HepG2 (cell line): Measurements from ENCODE around the gene LHB. TPM values are rescaled to one million over a fixed set of nuclear protein-coding genes. Genes with fewer than 3 reads are reported as not detected.

ENCODE experiments used
- BORCS8-MEF2B ChIP-seq: sonication (generic); formaldehyde crosslinking; IDR thresholded peaks from 2 replicates; pipeline ENCODE4 v1.8.0; 2022; ENCODE audit warnings: mild to moderate bottlenecking, missing genetic modification reagents
- DNMT1 ChIP-seq: sonication (generic); formaldehyde crosslinking; IDR thresholded peaks from 2 replicates; pipeline ENCODE4 v1.5.1; 2020; ENCODE audit warnings: mild to moderate bottlenecking, missing genetic modification reagents
- ELF1 ChIP-seq: sonication (generic); formaldehyde crosslinking; IDR thresholded peaks from 2 replicates; pipeline ENCODE4 v1.4.0; 2020; ENCODE audit warnings: missing genetic modification reagents
- ETV5 ChIP-seq: IDR thresholded peaks from 2 replicates; pipeline ENCODE4 v1.6.1; 2018; ENCODE audit warnings: missing biosample characterization, missing genetic modification reagents, inconsistent platforms, borderline replicate concordance
- FOSL1 ChIP-seq: sonication (generic); formaldehyde crosslinking; IDR thresholded peaks from 2 replicates; pipeline ENCODE4 v1.9.0; 2021; ENCODE audit warnings: missing genetic modification reagents, borderline replicate concordance
- GATA4 ChIP-seq: sonication (generic); IDR thresholded peaks from 2 replicates; pipeline ENCODE4 v1.6.1; 2016; ENCODE audit warnings: antibody characterized with exemption, low read depth, borderline replicate concordance
- ISX ChIP-seq: sonication (generic); formaldehyde crosslinking; conservative IDR thresholded peaks from 2 replicates; pipeline ENCODE4 v1.5.0; 2020; ENCODE audit warnings: missing genetic modification reagents
- JUND ChIP-seq: sonication (generic); formaldehyde crosslinking; IDR thresholded peaks from 2 replicates; pipeline ENCODE4 v1.8.0; 2022; ENCODE audit warnings: mild to moderate bottlenecking, missing genetic modification reagents
- KAT2B ChIP-seq: fragments of 150-350 bp; IDR thresholded peaks from 2 replicates; pipeline ENCODE4 v1.6.1; 2014; ENCODE audit warnings: low read depth, low read length, borderline replicate concordance
- MLLT10 ChIP-seq: sonication (generic); formaldehyde crosslinking; IDR thresholded peaks from 2 replicates; pipeline ENCODE4 v1.4.0; 2020; ENCODE audit warnings: missing genetic modification reagents
- MXD4 ChIP-seq: IDR thresholded peaks from 2 replicates; pipeline ENCODE4 v1.6.1; 2016; ENCODE audit warnings: mild to moderate bottlenecking, missing biosample characterization, missing genetic modification reagents
- MXI1 ChIP-seq: IDR thresholded peaks from 3 replicates; pipeline ENCODE4 v1.6.1; 2012; ENCODE audit warnings: low read depth, low read length, inconsistent platforms, borderline replicate concordance
- PAWR ChIP-seq: sonication (generic); formaldehyde crosslinking; IDR thresholded peaks from 2 replicates; pipeline ENCODE4 v1.4.0; 2020; ENCODE audit warnings: missing genetic modification reagents, mild to moderate bottlenecking, borderline replicate concordance
- PITX1 ChIP-seq: sonication (generic); formaldehyde crosslinking; IDR thresholded peaks from 2 replicates; pipeline ENCODE4 v1.5.1; 2020; ENCODE audit warnings: mild to moderate bottlenecking, missing genetic modification reagents
- RARA ChIP-seq: IDR thresholded peaks from 2 replicates; pipeline ENCODE4 v1.6.1; 2016; ENCODE audit warnings: missing genetic modification reagents, missing compliant biosample characterization
- RBM22 ChIP-seq: fragments of 200-400 bp; formaldehyde crosslinking; optimal IDR thresholded peaks from 2 replicates; pipeline ENCODE3; 2017; ENCODE audit warnings: mild to moderate bottlenecking, low read length, moderate library complexity
- REPIN1 ChIP-seq: sonication (generic); formaldehyde crosslinking; IDR thresholded peaks from 2 replicates; pipeline ENCODE4 v1.8.0; 2022; ENCODE audit warnings: missing genetic modification reagents, low read depth, mild to moderate bottlenecking, borderline replicate concordance
- SMYD3 ChIP-seq: sonication (generic); formaldehyde crosslinking; IDR thresholded peaks from 2 replicates; pipeline ENCODE4 v1.8.1; 2023; ENCODE audit warnings: mild to moderate bottlenecking, missing genetic modification reagents
- SSRP1 ChIP-seq: IDR thresholded peaks from 2 replicates; pipeline ENCODE4 v1.6.1; 2016; ENCODE audit warnings: control low read depth
- ZFY ChIP-seq: sonication (generic); formaldehyde crosslinking; IDR thresholded peaks from 2 replicates; pipeline ENCODE4 v1.4.0; 2020; ENCODE audit warnings: missing genetic modification reagents
- ZNF335 ChIP-seq: sonication (generic); formaldehyde crosslinking; IDR thresholded peaks from 2 replicates; pipeline ENCODE4 v1.4.0; 2020; ENCODE audit warnings: missing genetic modification reagents
- ZNF674 ChIP-seq: sonication (generic); formaldehyde crosslinking; IDR thresholded peaks from 2 replicates; pipeline ENCODE4 v1.5.0; 2020; ENCODE audit warnings: low read depth, mild to moderate bottlenecking, missing genetic modification reagents
- ZNF737 ChIP-seq: sonication (generic); formaldehyde crosslinking; IDR thresholded peaks from 2 replicates; pipeline ENCODE4 v1.5.0; 2020; ENCODE audit warnings: missing genetic modification reagents, mild to moderate bottlenecking, borderline replicate concordance
- polyA plus RNA-seq, 8 experiments: library from polyadenylated mRNA; depleted of rRNA in 3 of 8; stranded (reverse) in 7 of 8; unstranded in 1 of 8; fragments of >200 nt; fragmentation: Illumina TruSeq in 4 of 8; extraction: Trizol in 4 of 8; gene quantifications; 2 replicates each; pipeline versions ENCODE4 v1.2.1 to v1.2.3, GENCODE V29; 2011 to 2016; ENCODE audit warnings: low read depth in 4 of 8, missing spikeins in 1 of 8, mixed read lengths in 1 of 8; ENCODE audit not compliant: insufficient read depth in 1 of 8
- total RNA-seq, 5 experiments: library from RNA; depleted of rRNA; stranded (reverse); fragments of >200 nt; fragmentation: Illumina TruSeq; extraction: Trizol; gene quantifications; 2 replicates each; pipeline ENCODE4 v1.2.3, GENCODE V29; 2016; ENCODE audit warnings: low read depth in 1 of 5
- TF ChIP-seq, protein P1 (sequence below): sonication (generic); formaldehyde crosslinking; IDR thresholded peaks from 2 replicates; pipeline ENCODE4 v1.4.0; 2020; ENCODE audit warnings: missing genetic modification reagents
- TF ChIP-seq, protein P2 (sequence below): sonication (generic); formaldehyde crosslinking; IDR thresholded peaks from 2 replicates; pipeline ENCODE4 v1.4.0; 2020; ENCODE audit warnings: missing genetic modification reagents
- TF ChIP-seq, protein P3 (sequence below): sonication (generic); formaldehyde crosslinking; IDR thresholded peaks from 2 replicates; pipeline ENCODE4 v1.4.0; 2020; ENCODE audit warnings: missing genetic modification reagents

Gene LHB
- total and polyA plus RNA-seq, 2 of the 13 experiments (the other 11 are each of a cell fraction or from before 2014, with no cell fraction given): not detected

DNA sequence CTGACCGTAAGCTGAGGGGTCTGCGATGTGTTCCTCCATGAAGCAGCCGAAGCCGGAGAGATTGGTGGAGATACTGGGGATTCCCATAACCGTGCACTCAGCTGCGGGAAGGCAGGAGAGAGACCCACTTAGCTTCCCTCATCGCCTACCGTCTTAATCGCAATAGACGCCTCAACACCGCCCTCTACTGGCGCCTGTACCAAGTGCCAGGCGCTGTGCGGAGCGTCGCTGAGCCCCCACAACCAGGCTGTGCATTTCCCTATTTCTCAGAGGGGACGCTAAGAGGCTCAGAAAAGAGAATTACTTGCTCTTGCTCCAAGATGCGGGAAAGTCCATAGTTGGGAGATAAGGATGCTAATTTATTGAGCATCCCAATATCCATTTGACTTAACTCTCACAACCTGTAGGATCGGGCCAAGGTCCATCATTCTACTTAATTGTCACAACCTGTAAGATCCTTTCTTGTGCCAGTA, 45.9 kb downstream of the LHB start (continued):
- TF ChIP-seq, protein P1, sequence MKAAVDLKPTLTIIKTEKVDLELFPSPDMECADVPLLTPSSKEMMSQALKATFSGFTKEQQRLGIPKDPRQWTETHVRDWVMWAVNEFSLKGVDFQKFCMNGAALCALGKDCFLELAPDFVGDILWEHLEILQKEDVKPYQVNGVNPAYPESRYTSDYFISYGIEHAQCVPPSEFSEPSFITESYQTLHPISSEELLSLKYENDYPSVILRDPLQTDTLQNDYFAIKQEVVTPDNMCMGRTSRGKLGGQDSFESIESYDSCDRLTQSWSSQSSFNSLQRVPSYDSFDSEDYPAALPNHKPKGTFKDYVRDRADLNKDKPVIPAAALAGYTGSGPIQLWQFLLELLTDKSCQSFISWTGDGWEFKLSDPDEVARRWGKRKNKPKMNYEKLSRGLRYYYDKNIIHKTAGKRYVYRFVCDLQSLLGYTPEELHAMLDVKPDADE (CRISPR knock-in tag): no peak
- TF ChIP-seq REPIN1 (CRISPR knock-in tag) (peak; percentile 40; the same call in 1 of the 2 replicates), DNMT1 (CRISPR knock-in tag) (no peak), ZNF674 (CRISPR knock-in tag) (no peak), SSRP1 (no peak), ZNF335 (CRISPR knock-in tag) (no peak), RARA (CRISPR knock-in tag) (no peak), KAT2B (no peak), JUND (CRISPR knock-in tag) (no peak), PITX1 (CRISPR knock-in tag) (no peak), ZFY (no peak), ZNF737 (CRISPR knock-in tag) (no peak), ELF1 (CRISPR knock-in tag) (no peak), MLLT10 (CRISPR knock-in tag) (no peak), GATA4 (no peak), ISX (CRISPR knock-in tag) (no peak), RBM22 (no peak), SMYD3 (CRISPR knock-in tag) (no peak), PAWR (CRISPR knock-in tag) (no peak), MXD4 (CRISPR knock-in tag) (no peak), ETV5 (no peak), MXI1 (peak; percentile 22; the same call in 1 of the 3 replicates), BORCS8-MEF2B (CRISPR knock-in tag) (0 out of 2 replicates have a peak, but pooled peaks have one; percentile 25), FOSL1 (CRISPR knock-in tag) (no peak)
- TF ChIP-seq, protein P2, sequence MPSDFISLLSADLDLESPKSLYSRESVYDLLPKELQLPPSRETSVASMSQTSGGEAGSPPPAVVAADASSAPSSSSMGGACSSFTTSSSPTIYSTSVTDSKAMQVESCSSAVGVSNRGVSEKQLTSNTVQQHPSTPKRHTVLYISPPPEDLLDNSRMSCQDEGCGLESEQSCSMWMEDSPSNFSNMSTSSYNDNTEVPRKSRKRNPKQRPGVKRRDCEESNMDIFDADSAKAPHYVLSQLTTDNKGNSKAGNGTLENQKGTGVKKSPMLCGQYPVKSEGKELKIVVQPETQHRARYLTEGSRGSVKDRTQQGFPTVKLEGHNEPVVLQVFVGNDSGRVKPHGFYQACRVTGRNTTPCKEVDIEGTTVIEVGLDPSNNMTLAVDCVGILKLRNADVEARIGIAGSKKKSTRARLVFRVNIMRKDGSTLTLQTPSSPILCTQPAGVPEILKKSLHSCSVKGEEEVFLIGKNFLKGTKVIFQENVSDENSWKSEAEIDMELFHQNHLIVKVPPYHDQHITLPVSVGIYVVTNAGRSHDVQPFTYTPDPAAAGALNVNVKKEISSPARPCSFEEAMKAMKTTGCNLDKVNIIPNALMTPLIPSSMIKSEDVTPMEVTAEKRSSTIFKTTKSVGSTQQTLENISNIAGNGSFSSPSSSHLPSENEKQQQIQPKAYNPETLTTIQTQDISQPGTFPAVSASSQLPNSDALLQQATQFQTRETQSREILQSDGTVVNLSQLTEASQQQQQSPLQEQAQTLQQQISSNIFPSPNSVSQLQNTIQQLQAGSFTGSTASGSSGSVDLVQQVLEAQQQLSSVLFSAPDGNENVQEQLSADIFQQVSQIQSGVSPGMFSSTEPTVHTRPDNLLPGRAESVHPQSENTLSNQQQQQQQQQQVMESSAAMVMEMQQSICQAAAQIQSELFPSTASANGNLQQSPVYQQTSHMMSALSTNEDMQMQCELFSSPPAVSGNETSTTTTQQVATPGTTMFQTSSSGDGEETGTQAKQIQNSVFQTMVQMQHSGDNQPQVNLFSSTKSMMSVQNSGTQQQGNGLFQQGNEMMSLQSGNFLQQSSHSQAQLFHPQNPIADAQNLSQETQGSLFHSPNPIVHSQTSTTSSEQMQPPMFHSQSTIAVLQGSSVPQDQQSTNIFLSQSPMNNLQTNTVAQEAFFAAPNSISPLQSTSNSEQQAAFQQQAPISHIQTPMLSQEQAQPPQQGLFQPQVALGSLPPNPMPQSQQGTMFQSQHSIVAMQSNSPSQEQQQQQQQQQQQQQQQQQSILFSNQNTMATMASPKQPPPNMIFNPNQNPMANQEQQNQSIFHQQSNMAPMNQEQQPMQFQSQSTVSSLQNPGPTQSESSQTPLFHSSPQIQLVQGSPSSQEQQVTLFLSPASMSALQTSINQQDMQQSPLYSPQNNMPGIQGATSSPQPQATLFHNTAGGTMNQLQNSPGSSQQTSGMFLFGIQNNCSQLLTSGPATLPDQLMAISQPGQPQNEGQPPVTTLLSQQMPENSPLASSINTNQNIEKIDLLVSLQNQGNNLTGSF (CRISPR knock-in tag): no peak
- TF ChIP-seq, protein P3, sequence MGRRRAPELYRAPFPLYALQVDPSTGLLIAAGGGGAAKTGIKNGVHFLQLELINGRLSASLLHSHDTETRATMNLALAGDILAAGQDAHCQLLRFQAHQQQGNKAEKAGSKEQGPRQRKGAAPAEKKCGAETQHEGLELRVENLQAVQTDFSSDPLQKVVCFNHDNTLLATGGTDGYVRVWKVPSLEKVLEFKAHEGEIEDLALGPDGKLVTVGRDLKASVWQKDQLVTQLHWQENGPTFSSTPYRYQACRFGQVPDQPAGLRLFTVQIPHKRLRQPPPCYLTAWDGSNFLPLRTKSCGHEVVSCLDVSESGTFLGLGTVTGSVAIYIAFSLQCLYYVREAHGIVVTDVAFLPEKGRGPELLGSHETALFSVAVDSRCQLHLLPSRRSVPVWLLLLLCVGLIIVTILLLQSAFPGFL: no peak
